HFF-Myc (cell line): ENCODE data around the gene PRCP.

ENCODE experiments used
- DNase-seq: peaks from one replicate; pipeline ENCODE4 v3.0.0-alpha.2; 2011; ENCODE audit warnings: low read depth; ENCODE audit errors: extremely low read depth
- H3K4me3 ChIP-seq: replicated peaks from 2 replicates; pipeline ENCODE4 v1.5.1; 2011; ENCODE audit warnings: low read depth, mild to moderate bottlenecking, control low read depth, low read length
- CTCF ChIP-seq: IDR thresholded peaks from 2 replicates; pipeline ENCODE4 v1.5.1; 2012; ENCODE audit warnings: mild to moderate bottlenecking, low read depth, low read length, control low read depth; ENCODE audit errors: missing control alignments

The PRCP gene

GRCh38 chr11:82906236-82906635 lies 6.0 kb upstream of the PRCP start:
- no peak for DNase-seq
- no peak overlapping the region for H3K4me3 ChIP-seq
- TF ChIP-seq CTCF, result peak; percentile 10

GRCh38 chr11:82903843-82904586 lies 3.8 kb upstream of the PRCP start:
- no peak overlapping the region for H3K4me3 ChIP-seq
- no peak for DNase-seq
- TF ChIP-seq CTCF, result no peak

GRCh38 chr11:82902880-82903279 lies 2.6 kb upstream of the PRCP start:
- peak overlapping the region; percentile 74 for H3K4me3 ChIP-seq
- no peak for TF ChIP-seq CTCF
- DNase-seq, result no peak

GRCh38 chr11:82901922-82902485 lies 1.8 kb upstream of the PRCP start:
- H3K4me3 ChIP-seq, result peak overlapping the region; percentile 74
- no peak for DNase-seq
- no peak for TF ChIP-seq CTCF

GRCh38 chr11:82901165-82901921 lies 1.1 kb upstream of the PRCP start, which contains the start of gene DDIAS:
Gene DDIAS (plus strand): TSS chr11:82901736. CDS start chr11:82914739, 13,003 bp downstream.
- DNase-seq, result peak; percentile 97
- no peak for TF ChIP-seq CTCF

GRCh38 chr11:82899957-82900276 lies 313 bp downstream of the PRCP start:
- no peak for DNase-seq
- TF ChIP-seq CTCF, result no peak
- H3K4me3 ChIP-seq, result peak overlapping the region; percentile 74

More at GRCh38 chr11:82901165-82901921, 1.1 kb upstream of the PRCP start, which contains the start of gene DDIAS:
- H3K4me3 ChIP-seq, result peak within 1 kb of the TSS; percentile 74
